Measurements from ENCODE around the gene LRIT2. TPM values are rescaled to one million over a fixed set of nuclear protein-coding genes. Genes with fewer than 3 reads are reported as not detected.

LRIT2 gene
- total RNA-seq: not detected

GRCh38 chr10:84225427-84226173 is at the start of gene LRIT2:
Gene LRIT2 (minus strand): TSS chr10:84225544. CDS start chr10:84225520, 24 bp downstream.

GRCh38 chr10:84244651-84245270 is 19.4 kb upstream of the LRIT2 start, which contains the start of gene RGR:
Gene RGR (plus strand): TSS chr10:84245053. CDS start chr10:84245091, 38 bp downstream.

GRCh38 chr10:84241185-84241790 is 15.9 kb upstream of the LRIT2 start, which contains the start of gene LRIT1:
Gene LRIT1 (minus strand): TSS chr10:84241546. CDS start chr10:84241439, 107 bp downstream.

GRCh38 chr10:84194424-84195043 is 30.8 kb downstream of the LRIT2 start, which contains the start of gene CDHR1:
Gene CDHR1 (plus strand): TSS chr10:84194537. CDS start chr10:84194761, 224 bp downstream.

GRCh38 chr10:84173501-84173929 is 51.8 kb downstream of the LRIT2 start, which contains the start of gene GPR15LG:
Gene GPR15LG (plus strand): TSS chr10:84173801. CDS start chr10:84173852, 51 bp downstream.

Other genes with a start within 250 kb of the LRIT2 start
- gene GHITM, start 86.0 kb downstream of the LRIT2 start, total RNA-seq: 110 TPM
- not detected for gene GPR15LG, start 51.7 kb downstream of the LRIT2 start, total RNA-seq
- gene CDHR1, start 31.0 kb downstream of the LRIT2 start, total RNA-seq: 5.3 TPM
- gene LRIT1, start 16.0 kb upstream of the LRIT2 start, total RNA-seq: not detected
- 0.31 TPM for gene RGR, start 19.5 kb upstream of the LRIT2 start, total RNA-seq
- 110 TPM for gene CCSER2, start 103.0 kb upstream of the LRIT2 start, total RNA-seq

Measured in parietal lobe (tissue), 1 donor.